HG03354 (cell line): ENCODE results near the gene IL26.
"Not testable (repeated sequence)": the region's sequence is repeated elsewhere in the genome, so short reads cannot be mapped to it uniquely, and the experiment has no call there.

ENCODE experiments used
- ATAC-seq: cut with Tn5 transposase; IDR thresholded peaks from one replicate; pipeline ENCODE4 v1.9.1; 2021; ENCODE audit warnings: mild to moderate bottlenecking; ENCODE audit not compliant: unreplicated experiment, poor library complexity, severe bottlenecking

The IL26 gene

DNA sequence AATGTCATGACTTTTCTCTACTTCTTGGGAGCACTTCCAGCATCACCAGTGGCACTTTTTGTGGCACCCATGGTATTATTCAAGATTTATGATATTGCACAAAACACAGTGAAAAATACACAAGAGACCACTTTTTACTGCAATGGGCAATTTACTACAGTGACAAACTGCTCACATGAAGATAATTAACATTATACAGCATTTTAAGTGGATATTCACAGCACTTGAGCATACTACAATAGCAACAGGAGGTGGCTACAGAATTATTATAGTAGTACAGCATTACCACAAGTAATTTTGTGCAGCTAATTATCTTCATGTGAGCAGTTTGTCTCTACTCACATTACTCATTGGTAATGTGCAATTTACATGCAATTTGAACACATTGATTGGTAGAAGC lies 18.3 kb downstream of the IL26 start:
- no peak for ATAC-seq

DNA sequence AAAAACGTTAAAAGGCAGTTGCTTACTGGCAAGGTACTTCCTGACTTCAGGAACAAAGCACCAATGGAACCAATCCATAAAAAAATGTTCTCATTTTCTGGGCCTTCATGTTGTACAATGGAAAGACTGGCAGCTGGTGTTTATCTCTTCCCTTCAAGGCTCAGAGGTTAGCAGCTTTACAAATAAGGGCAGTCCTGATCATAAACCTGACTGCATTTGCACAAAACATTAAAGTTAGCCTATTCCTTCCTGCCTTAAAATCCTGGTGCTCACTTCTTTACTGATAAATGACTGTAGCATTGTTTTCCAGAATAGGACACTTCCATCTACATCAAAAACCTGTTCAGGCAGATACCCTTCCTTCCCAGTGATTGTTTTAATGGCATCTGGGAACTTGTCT lies 19.2 kb downstream of the IL26 start:
- ATAC-seq, result no peak

- no peak for ATAC-seq
These were observed 22.1 kb downstream of the IL26 start for GRCh38 chr12:68203460-68203875.

DNA sequence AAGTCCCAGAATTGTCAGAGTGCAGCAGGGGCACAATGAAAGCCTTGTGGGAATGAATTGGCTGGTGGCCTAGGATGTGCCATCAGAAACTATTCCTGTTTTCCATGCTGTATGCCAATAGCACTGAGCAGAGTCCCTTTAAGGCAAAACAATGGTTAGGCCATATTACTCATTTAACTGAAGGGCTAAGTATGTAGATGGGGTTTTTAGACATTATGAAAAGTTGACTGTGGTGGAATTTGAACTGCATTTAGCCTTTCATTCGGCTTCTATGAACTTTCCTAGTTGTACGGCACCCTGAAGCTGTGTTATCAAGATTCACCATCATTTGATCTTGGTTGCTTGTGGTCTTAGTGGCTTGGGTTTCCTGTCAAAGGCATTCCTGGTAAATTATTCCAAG lies 24.8 kb downstream of the IL26 start:
- no peak for ATAC-seq

DNA sequence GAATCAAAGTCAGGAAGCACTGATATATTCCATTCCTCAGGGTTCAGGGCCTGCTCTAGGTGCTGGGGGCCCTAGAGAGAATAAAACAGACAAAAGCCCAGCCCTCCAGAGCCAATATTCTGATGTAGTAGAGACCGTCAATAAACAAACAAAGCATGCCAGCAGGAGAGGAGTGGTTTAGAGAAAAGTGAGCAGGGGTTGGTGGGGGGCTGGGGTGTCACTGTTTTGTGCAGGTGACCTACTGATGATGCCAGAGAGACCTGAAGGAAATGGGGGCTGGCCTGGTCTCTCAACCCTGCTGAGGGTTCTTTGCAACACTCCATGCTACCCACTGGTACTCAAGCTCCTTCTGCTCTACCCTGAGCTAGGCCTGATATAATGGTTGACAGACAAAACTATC lies 26.5 kb downstream of the IL26 start:
- ATAC-seq, result no peak

- no peak for ATAC-seq
These were observed 27.0 kb downstream of the IL26 start for GRCh38 chr12:68198507-68199086.

DNA sequence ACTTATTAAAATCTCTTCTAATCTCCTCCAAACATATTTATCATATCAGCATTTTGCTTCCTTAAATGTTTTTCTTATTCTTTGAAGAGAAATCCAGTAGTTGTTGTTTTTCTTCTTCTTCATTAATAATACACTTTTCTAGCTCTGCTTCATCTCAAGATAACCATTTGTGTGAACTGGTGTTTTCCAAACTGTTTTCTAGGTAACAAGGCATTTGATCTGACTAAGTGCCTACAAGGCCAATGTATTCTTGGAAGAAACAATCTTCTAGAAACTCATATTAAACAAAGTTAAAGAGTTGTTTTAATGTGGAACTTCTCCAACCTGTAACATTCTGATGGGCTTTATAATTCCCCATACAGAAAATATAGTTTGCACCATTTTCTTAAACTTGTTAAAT lies 35.3 kb downstream of the IL26 start:
- no peak for ATAC-seq

DNA sequence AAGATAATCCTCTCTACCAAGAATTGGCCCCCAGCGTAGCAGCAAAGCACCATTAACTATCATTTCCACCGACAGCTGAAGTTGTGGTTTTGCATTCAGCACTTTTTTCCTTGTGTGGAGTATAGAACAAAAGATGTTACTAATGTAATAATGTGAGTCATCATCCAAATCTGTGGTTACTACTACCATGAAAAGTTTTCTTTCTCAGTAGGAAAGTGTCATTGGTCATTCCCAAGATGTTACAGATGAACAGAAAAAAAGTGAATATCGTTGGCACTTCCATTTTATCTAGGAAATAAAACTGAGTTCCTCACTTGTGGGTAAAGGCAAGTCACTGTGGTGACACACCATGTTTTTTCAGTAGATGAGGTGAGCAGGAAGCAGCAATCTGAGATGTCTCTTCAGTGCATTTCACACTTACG lies 35.8 kb downstream of the IL26 start:
- ATAC-seq, result no peak

DNA sequence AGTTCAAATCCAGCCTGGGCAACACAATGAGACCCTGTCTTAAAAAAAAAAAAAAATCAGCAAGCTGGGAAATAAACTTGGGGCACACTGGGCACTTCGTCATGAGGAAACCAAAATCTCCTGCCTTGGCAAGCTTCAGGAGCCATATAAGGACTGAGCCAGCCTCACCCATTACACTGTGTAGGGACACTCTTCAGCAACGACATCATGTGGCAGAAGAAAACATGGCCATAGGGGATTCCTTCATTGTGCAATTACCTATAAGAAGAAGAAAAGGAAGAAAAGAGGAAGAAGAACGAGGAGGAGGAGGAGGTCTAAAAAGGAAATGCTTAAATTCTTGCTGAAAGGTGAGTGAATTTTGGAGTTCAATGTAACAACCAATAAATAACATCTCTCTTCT lies 40.0 kb downstream of the IL26 start:
- no peak for ATAC-seq

GRCh38 chr12:68180792-68181744 lies 44.5 kb downstream of the IL26 start:
- ATAC-seq, result peak; percentile 74

DNA sequence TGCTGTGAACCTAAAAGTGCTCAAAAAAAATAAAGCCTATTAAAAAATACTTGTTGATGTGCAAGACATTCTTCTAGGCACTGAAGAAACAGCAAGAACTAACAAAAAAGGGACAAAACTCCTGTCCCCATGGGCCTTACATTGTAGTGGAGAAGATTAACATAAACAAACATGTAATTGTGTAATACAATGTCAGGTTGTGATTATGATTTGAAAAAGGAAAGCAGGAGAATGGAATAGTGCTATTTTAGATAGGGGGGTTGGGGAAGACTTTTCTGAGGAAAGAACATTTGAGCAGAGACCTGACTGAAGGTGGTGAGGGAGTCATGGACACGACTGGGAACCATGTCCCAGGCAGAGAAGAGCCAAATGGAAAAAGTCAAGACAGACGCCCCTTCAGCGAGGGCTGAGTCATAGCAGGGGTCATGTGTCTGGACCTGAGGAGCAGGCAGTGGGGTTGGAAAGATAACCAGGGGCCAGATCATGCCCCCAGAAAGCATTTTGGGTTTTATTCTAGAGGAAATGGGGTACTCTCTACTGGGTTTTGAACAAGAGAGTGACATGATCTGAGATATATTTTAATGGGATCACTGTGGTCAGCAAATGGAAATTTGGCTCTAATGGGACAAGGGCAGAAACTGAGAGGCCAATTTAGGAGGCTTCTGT lies 46.7 kb downstream of the IL26 start:
- ATAC-seq, result no peak

GRCh38 chr12:68178184-68178583 lies 47.4 kb downstream of the IL26 start:
- no peak for ATAC-seq

GRCh38 chr12:68177562-68177961 lies 48.0 kb downstream of the IL26 start:
- no peak for ATAC-seq

- no peak for ATAC-seq
These were observed 49.4 kb downstream of the IL26 start for GRCh38 chr12:68176257-68176656.

DNA sequence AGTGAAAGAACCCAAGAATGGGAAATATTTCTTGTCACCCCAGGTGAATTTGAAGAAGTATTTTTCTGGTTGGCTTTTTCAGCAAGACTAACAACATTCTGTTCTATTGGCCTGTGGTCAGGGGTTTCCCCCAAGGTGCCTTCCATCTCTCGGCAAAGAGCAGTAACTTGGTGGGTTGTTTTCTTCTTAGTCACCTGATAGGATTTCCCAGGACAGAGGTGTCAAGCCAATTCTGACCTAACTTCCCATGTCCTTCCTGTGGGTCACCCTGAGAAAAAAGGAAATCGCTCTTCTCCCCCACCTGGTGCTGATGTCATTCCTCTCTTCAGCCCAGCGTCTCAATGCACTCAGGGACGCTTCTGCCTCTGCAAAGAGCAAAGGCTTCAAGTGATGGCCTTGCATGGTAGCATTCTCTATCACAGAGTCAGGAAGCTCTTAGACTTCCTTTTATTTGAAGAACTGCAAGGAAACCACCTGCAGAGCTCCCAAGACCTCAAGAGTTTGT lies 50.0 kb downstream of the IL26 start:
- ATAC-seq, result peak; percentile 91

- ATAC-seq, result not testable (repeated sequence)
These were observed 50.8 kb downstream of the IL26 start for GRCh38 chr12:68174761-68175160.

DNA sequence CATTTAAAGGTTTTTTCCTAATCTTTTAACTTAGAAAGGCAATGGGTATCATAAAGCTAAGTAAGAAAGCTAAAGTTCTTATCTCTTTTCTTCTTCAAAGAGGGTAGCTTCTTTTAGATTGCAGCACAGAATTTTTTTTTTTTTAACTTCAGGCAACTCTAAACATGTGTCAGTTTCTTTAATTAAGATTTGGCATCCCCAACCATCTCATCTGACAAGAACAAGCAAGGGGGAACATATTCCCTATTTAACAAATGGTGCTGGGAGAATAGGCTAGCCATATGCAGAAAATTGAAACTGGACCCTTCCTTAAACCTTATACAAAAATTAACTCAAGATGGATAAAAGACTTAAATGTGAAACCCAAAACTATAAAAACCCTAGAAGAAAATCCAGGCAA lies 51.8 kb downstream of the IL26 start:
- no peak for ATAC-seq

DNA sequence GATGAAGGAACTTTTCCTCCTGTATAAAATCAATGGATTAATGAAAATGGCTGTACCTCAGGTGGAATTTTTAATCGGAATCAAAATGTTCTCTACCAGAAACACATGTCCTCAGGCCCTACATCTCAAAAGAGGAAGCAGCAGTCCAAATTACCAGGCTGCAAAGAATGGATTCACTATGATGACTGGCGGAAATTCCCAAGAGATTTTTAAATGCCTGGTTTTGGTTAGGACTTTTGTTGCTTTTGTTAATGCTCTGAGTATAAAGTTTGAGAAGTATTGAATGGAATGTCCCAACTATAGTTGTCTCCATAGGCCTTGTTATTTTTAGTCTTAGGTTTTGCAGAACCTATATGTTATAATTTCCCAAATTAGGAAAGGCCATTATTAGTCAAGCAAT lies 54.9 kb downstream of the IL26 start:
- ATAC-seq, result no peak

DNA sequence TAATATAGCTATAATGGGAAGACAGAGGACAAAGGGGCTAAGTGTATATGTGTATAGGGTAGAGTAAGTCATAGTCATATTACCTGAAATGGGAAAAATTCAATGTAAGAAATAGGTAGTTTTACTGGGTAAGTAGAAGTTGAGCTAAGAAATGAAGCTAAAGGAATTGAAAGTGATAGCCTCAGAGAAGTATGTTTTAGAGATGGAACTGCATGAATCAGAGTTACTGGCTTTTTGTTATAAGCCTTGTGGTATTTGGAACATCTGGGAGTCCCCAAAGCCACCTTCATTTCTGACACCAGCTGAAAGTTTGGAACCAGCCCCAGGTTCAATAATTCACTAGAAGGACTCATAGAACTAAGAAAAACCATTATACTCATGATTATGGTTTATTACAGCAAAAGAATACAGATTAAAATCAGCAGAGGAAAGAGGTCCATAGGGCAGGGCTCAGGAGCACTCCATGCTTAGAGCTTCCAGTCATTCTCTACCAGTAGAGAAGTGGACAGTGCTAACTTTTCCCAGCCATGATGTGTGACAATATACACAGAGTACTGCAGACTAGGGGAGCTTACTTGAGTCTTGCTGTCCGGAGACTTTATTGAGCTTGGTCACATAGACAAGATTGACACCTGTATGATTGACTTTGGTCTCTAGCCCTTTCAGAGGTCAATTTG lies 56.3 kb downstream of the IL26 start:
- no peak for ATAC-seq

GRCh38 chr12:68166317-68166831 lies 59.2 kb downstream of the IL26 start:
- no peak for ATAC-seq
